Adrenal gland (tissue), 12 donors: ENCODE data around the gene PIP4K2C. TPM values are rescaled to one million over a fixed set of nuclear protein-coding genes. Genes with fewer than 3 reads are reported as not detected.

Experiments used
- DNase-seq, 7 donors: peaks; one replicate each; pipeline ENCODE4 v3.0.0-alpha.2; 2019 to 2020
- H3K27ac ChIP-seq, 5 donors: fragments of 200-600 bp; sonication (generic) in 4 of 5; 1 replicate in 3 of 5; 2 replicates in 2 of 5; pipeline versions ENCODE4 v1.5.1 to v1.8.0; 2016 to 2020; ENCODE audit warnings: mild to moderate bottlenecking in 1 of 5
- H3K27me3 ChIP-seq: fragments of 200-600 bp; 2 replicates; pipeline ENCODE4 v1.8.0; 2021
- H3K36me3 ChIP-seq, 2 donors: fragments of 200-600 bp; replicated peaks in 1 of 2; 1 replicate in 1 of 2; 2 replicates in 1 of 2; pipeline versions ENCODE4 v1.5.1 to v1.8.0; 2018 to 2022
- H3K4me1 ChIP-seq, 2 donors: fragments of 200-600 bp; replicated peaks in 1 of 2; 1 replicate in 1 of 2; 2 replicates in 1 of 2; pipeline versions ENCODE4 v1.5.1 to v1.8.0; 2018 to 2021
- H3K4me3 ChIP-seq, 4 donors: fragments of 200-600 bp; sonication (generic) in 3 of 4; one replicate each; pipeline ENCODE4 v1.5.1; 2016 to 2018
- H3K9me3 ChIP-seq, 3 donors: fragments of 200-600 bp; sonication (generic) in 1 of 3; replicated peaks in 1 of 3; 1 replicate in 2 of 3; 2 replicates in 1 of 3; pipeline versions ENCODE4 v1.5.1 to v1.8.0; 2016 to 2021
- POLR2A ChIP-seq, 2 donors: fragments of 450-650 bp; IDR thresholded peaks; one replicate each; pipeline ENCODE4 v1.6.1; 2017; ENCODE audit warnings: antibody characterized with exemption in 2 of 2, mild to moderate bottlenecking in 2 of 2, moderate library complexity in 1 of 2
- WGBS, 4 donors: extraction: QIAGEN DNeasy Blood & Tissue Kit in 2 of 4; methylation state at CpG; one replicate each; pipeline versions ENCODE4 v1.1.5 to v1.1.7; 2013 to 2017; 5-methylcytosine and 5-hydroxymethylcytosine counted together
- intact Hi-C, 2 donors: fragments of 100-400 bp; cut with DNase I; formaldehyde crosslinking; loops; one replicate each; pipeline versions ENCODE4 v1.14.1 to v1.15.0; 2022 to 2023
- polyA plus RNA-seq, 3 donors: library from polyadenylated mRNA; stranded (reverse); fragments of 200-250 nt in 2 of 3; fragments of 350-450 nt in 1 of 3; fragmentation: Illumina TruSeq in 1 of 3; extraction: RNeasy Lipid Tissue Mini Kit (QIAGEN cat#74804) in 1 of 3; gene quantifications; one replicate each; pipeline ENCODE4 v1.2.3, GENCODE V29; 2013 to 2014
- total RNA-seq, 9 donors: library from RNA; depleted of rRNA in 4 of 9; stranded (reverse); fragments of >200 nt in 4 of 9; fragments of 120-200 nt in 1 of 9; fragmentation: NEBNext Ultra II Directional in 1 of 9; extraction: Animal tissue kit (Norgen Biotek cat#: 25700) in 1 of 9; gene quantifications; one replicate each; pipeline versions ENCODE4 v1.1.0 to v1.2.4, GENCODE V29; 2013 to 2023
- TF ChIP-seq, protein P1 (sequence below), 6 experiments: fragments of 450-650 bp in 4 of 6; fragments of 200-600 bp in 2 of 6; sonication (generic) in 1 of 6; IDR thresholded peaks; 1 replicate in 5 of 6; 2 replicates in 1 of 6; pipeline versions ENCODE4 v1.5.1 to v1.8.0; 2016 to 2021; ENCODE audit warnings: antibody characterized with exemption in 6 of 6, mild to moderate bottlenecking in 2 of 6, moderate library complexity in 1 of 6
- donor health status: healthy with polysubstance abuse.
- donor health status: Bipolar disorder and iron deficiency.
- donor health status: DM: yes; HTN: yes; CAD: no.
- donor health status: DM: no; HTN: no; CAD: no.
- donor health status: DM: no; HTN: no; CAD: no.
- donor health status: DM: yes; HTN: yes; CAD: no.

PIP4K2C gene
- total and polyA plus RNA-seq, 12 donors = 8.1 to 75.9 (median 28.2) TPM

DNA sequence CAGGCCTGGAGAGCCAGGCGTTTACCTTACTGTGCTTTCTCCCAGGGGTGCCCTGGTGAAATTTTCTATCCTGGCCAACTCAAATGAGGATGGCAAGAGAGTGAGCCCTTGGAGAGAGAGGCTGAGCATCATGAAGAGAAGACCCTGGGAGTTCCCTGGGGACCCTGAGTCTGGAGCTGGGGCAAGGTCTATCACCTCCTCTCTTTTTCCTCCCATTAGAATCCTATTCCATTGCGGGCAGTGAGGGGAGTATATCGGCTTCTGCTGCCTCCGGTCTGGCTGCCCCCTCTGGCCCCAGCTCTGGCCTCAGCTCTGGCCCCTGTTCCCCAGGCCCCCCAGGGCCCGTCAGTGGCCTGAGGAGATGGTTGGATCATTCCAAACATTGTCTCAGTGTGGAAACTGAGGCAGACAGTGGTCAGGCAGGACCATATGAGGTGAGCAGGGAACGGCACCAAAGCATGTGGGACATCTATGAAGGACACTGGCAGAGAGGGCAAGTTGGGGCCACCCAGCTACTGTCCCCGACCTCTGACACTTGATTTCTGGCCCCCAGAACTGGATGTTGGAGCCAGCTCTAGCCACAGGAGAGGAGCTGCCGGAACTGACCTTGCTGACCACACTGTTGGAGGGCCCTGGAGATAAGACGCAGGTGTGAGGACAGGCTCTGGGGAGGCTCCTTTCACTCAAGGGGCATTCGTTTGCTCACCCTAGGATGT, 21.9 kb downstream of the PIP4K2C start:
- no peak for TF ChIP-seq POLR2A (IDR thresholded peaks at IDR 0.05)
- TF ChIP-seq, protein P1, sequence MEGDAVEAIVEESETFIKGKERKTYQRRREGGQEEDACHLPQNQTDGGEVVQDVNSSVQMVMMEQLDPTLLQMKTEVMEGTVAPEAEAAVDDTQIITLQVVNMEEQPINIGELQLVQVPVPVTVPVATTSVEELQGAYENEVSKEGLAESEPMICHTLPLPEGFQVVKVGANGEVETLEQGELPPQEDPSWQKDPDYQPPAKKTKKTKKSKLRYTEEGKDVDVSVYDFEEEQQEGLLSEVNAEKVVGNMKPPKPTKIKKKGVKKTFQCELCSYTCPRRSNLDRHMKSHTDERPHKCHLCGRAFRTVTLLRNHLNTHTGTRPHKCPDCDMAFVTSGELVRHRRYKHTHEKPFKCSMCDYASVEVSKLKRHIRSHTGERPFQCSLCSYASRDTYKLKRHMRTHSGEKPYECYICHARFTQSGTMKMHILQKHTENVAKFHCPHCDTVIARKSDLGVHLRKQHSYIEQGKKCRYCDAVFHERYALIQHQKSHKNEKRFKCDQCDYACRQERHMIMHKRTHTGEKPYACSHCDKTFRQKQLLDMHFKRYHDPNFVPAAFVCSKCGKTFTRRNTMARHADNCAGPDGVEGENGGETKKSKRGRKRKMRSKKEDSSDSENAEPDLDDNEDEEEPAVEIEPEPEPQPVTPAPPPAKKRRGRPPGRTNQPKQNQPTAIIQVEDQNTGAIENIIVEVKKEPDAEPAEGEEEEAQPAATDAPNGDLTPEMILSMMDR (IDR thresholded peaks at IDR 0.05) = no peak
- H3K9me3 ChIP-seq = no peaks in the 10 kb centered on the region
- intact Hi-C loops = no loop called here
- H3K36me3 ChIP-seq = peaks cover 0 to 7% of the 10 kb centered on the region in 2 donors
- 84 to 91% (median 88%) methylated on average over 8 to 10 of the region's 10 CpGs for WGBS, 4 donors
- H3K27me3 ChIP-seq = no peaks in the 10 kb centered on the region
- no peak overlapping the region for H3K4me3 ChIP-seq
- peaks cover 5 to 8% of the 10 kb centered on the region in 2 donors for H3K4me1 ChIP-seq
- DNase-seq = no peak
- no peak overlapping the region for H3K27ac ChIP-seq

DNA sequence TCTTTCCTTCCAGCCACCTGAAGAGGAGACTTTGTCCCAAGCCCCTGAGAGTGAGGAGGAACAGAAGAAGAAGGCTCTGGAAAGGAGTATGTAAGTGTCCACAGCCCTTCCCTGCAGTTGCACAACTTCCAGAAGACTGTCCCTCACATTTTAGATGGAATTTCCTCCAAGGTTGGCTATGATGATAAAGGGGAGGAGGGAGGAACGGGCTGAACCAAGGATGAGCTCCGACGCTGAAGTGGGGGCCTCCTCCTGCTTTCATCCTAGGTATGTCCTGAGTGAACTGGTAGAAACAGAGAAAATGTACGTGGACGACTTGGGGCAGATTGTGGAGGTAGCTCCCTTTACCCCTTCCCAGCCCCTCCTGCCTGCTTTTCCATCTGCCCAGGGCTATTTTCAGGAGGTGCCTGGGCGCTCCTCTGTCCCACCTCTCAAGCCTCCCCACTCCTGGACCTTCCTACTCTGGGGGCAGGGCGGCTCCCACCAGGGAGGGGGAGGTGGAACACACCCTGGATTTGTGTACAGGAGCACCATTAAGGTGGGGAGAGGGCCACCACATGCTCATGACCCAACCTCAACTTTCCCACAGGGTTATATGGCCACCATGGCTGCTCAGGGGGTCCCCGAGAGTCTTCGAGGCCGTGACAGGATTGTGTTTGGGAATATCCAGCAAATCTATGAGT, 22.6 kb downstream of the PIP4K2C start:
- DNase-seq = no peak
- intact Hi-C loops = no loop called here
- Histone ChIP-seq H3K27me3 (no peaks in the 10 kb centered on the region), H3K9me3 (no peaks in the 10 kb centered on the region), H3K4me3 (no peak overlapping the region), H3K4me1 (peaks cover 5 to 8% of the 10 kb centered on the region in 2 donors), H3K36me3 (no peaks in the 10 kb centered on the region), H3K27ac (no peak overlapping the region)
- 83 to 90% (median 84%) methylated on average over 8 to 10 of the region's 10 CpGs for WGBS, 4 donors
- TF ChIP-seq, protein P1 (IDR thresholded peaks at IDR 0.05) = no peak
- TF ChIP-seq POLR2A (IDR thresholded peaks at IDR 0.05) = no peak

DNA sequence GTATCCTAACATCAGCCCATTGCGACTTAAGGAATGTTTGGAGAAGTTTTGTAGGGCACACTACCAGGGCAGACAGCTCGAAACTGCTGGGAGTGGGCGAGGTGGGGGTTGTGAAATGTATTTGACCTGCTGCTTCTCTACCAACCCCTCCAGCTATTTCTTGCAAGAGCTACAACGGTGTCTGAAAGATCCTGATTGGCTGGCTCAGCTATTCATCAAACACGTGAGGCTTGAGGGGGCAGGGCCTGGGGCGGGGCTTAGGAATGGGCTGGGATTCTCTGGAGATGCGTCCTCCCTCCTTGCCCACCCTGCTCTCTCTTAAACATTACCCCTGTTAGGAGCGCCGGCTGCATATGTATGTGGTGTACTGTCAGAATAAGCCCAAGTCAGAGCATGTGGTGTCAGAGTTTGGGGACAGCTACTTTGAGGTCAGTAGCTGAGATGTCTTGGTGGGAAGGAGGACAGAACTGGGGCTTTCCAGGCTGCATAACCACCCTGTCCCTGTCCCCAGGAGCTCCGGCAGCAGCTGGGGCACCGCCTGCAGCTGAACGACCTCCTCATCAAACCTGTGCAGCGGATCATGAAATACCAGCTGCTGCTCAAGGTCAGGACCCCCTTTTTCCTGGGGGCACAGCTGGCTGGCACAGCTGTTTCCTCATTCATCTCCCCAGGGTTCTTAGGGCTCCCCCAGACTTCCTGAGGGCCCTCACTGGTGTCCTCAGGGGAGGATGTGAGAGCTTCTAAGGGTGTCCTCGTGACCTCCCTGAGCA, 23.4 kb downstream of the PIP4K2C start:
- Histone ChIP-seq H3K4me1 (peaks cover 5 to 8% of the 10 kb centered on the region in 2 donors), H3K9me3 (no peaks in the 10 kb centered on the region), H3K36me3 (no peaks in the 10 kb centered on the region), H3K27me3 (peaks cover under 1% of the 10 kb centered on the region), H3K27ac (no peak overlapping the region), H3K4me3 (no peak overlapping the region)
- intact Hi-C loops = no loop called here
- DNase-seq = no peak
- 63 to 76% (median 69%) methylated on average over 13 to 14 of the region's 14 CpGs for WGBS, 4 donors
- TF ChIP-seq POLR2A (IDR thresholded peaks at IDR 0.05) = no peak
- TF ChIP-seq, protein P1 (IDR thresholded peaks at IDR 0.05) = no peak

DNA sequence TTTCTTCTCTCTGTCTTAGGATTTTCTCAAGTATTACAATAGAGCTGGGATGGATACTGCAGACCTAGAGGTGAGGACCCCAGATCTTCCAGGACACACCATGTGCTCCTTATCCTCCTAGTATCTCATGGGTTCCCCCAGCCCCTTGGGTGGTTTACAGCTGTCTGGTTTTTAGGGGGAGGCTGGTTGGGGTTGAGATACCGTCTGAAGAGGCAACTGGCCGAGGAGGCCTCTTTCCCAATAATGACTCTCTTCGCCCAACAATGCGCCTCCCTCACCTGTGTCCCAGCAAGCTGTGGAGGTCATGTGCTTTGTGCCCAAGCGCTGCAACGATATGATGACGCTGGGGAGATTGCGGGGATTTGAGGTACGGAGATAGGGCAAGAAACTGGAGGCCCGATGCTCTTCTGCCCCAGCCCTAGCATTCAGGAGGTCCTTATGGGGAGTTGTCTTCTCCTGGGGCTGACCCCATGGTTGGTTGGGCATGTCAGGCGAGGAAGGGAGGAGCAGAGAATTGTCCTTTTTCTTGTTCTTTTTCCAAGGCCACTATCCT, 24.0 kb downstream of the PIP4K2C start:
- TF ChIP-seq, protein P1 (IDR thresholded peaks at IDR 0.05) = no peak
- intact Hi-C loops = no loop called here
- Histone ChIP-seq H3K4me1 (peaks cover 5 to 8% of the 10 kb centered on the region in 2 donors), H3K27me3 (peaks cover 7% of the 10 kb centered on the region), H3K9me3 (no peaks in the 10 kb centered on the region), H3K27ac (no peak overlapping the region), H3K4me3 (no peak overlapping the region), H3K36me3 (no peaks in the 10 kb centered on the region)
- WGBS, 4 donors = 82 to 85% (median 83%) methylated on average over 10 to 11 of the region's 11 CpGs
- DNase-seq = no peak
